ENCODE results near the gene MPDU1.

MPDU1 gene

DNA sequence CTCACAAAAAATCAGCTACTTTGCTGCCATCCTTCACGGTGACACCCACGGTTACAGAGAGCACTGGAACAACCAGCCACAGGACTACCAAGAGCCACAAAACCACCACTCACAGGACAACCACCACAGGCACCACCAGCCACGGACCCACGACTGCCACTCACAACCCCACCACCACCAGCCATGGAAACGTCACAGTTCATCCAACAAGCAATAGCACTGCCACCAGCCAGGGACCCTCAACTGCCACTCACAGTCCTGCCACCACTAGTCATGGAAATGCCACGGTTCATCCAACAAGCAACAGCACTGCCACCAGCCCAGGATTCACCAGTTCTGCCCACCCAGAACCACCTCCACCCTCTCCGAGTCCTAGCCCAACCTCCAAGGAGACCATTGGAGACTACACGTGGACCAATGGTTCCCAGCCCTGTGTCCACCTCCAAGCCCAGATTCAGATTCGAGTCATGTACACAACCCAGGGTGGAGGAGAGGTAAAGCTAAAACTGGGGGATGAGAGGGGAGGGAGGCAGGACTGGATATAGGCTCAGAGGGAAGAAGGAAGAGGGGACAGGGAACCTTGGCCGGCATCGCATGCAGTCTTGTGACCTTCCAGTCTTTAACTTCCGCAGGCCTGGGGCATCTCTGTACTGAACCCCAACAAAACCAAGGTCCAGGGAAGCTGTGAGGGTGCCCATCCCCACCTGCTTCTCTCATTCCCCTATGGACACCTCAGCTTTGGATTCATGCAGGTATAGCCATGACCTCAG lies 3.6 kb upstream of the MPDU1 start:
- Histone ChIP-seq H2AFZ (ENCODE audit: low read depth, low read length) (no peak overlapping the region), H3K27ac (ENCODE audit: low read length) (peak overlapping the region; percentile 69), H3K9me3 (ENCODE audit: insufficient read depth, low read length, severe bottlenecking) (no peaks in the 10 kb centered on the region), H4K20me1 (ENCODE audit: insufficient read depth, low read length) (peaks cover 44% of the 10 kb centered on the region), H3K9ac (ENCODE audit: low read depth, low read length) (peak overlapping the region; percentile 34), H3K4me3 (ENCODE audit: low read depth in 1 of 2, low read length in 2 of 2) (no peak overlapping the region), H3K4me2 (ENCODE audit: insufficient read depth, low read length) (no peak overlapping the region), H3K27me3 (ENCODE audit: insufficient read depth, low read length, poor library complexity) (no peaks in the 10 kb centered on the region), H3K36me3 (ENCODE audit: insufficient read depth, low read length) (peaks cover 66% of the 10 kb centered on the region), H3K4me1 (ENCODE audit: insufficient read depth, low read length) (peaks cover 67% of the 10 kb centered on the region), H3K79me2 (ENCODE audit: insufficient read depth, low read length) (peaks cover 67% of the 10 kb centered on the region)
- TF ChIP-seq, protein P1, sequence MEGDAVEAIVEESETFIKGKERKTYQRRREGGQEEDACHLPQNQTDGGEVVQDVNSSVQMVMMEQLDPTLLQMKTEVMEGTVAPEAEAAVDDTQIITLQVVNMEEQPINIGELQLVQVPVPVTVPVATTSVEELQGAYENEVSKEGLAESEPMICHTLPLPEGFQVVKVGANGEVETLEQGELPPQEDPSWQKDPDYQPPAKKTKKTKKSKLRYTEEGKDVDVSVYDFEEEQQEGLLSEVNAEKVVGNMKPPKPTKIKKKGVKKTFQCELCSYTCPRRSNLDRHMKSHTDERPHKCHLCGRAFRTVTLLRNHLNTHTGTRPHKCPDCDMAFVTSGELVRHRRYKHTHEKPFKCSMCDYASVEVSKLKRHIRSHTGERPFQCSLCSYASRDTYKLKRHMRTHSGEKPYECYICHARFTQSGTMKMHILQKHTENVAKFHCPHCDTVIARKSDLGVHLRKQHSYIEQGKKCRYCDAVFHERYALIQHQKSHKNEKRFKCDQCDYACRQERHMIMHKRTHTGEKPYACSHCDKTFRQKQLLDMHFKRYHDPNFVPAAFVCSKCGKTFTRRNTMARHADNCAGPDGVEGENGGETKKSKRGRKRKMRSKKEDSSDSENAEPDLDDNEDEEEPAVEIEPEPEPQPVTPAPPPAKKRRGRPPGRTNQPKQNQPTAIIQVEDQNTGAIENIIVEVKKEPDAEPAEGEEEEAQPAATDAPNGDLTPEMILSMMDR (IDR thresholded peaks at IDR 0.05; ENCODE audit: borderline replicate concordance, extremely low read depth, low read length, poor library complexity, severe bottlenecking): no peak
- no peak for TF ChIP-seq EZH2 (IDR thresholded peaks at IDR 0.05; ENCODE audit: borderline replicate concordance, low read depth, low read length, severe bottlenecking)
- DNase-seq: peak; percentile 61
- no peak; the same call in 1 of the 3 replicates for ATAC-seq (ENCODE audit: insufficient read depth, low read depth)

- Histone ChIP-seq H3K9ac (ENCODE audit: low read depth, low read length) (no peak overlapping the region), H3K79me2 (ENCODE audit: insufficient read depth, low read length) (peaks cover 67% of the 10 kb centered on the region), H4K20me1 (ENCODE audit: insufficient read depth, low read length) (peaks cover 35% of the 10 kb centered on the region), H3K4me1 (ENCODE audit: insufficient read depth, low read length) (peaks cover 67% of the 10 kb centered on the region), H3K4me3 (ENCODE audit: low read depth in 1 of 2, low read length in 2 of 2) (no peak overlapping the region), H3K9me3 (ENCODE audit: insufficient read depth, low read length, severe bottlenecking) (no peaks in the 10 kb centered on the region), H3K27ac (ENCODE audit: low read length) (0 out of 2 replicates have a peak overlapping the region, but pooled peaks have one; percentile 69), H3K27me3 (ENCODE audit: insufficient read depth, low read length, poor library complexity) (no peaks in the 10 kb centered on the region), H2AFZ (ENCODE audit: low read depth, low read length) (no peak overlapping the region), H3K36me3 (ENCODE audit: insufficient read depth, low read length) (peaks cover 63% of the 10 kb centered on the region), H3K4me2 (ENCODE audit: insufficient read depth, low read length) (no peak overlapping the region)
- ATAC-seq (ENCODE audit: insufficient read depth, low read depth) (no peak), DNase-seq (no peak)
- TF ChIP-seq, protein P1 (IDR thresholded peaks at IDR 0.05; ENCODE audit: borderline replicate concordance, extremely low read depth, low read length, poor library complexity, severe bottlenecking): no peak
- no peak for TF ChIP-seq EZH2 (IDR thresholded peaks at IDR 0.05; ENCODE audit: borderline replicate concordance, low read depth, low read length, severe bottlenecking)
Observed at GRCh38 chr17:7580604-7581575, 2.8 kb upstream of the MPDU1 start.

DNA sequence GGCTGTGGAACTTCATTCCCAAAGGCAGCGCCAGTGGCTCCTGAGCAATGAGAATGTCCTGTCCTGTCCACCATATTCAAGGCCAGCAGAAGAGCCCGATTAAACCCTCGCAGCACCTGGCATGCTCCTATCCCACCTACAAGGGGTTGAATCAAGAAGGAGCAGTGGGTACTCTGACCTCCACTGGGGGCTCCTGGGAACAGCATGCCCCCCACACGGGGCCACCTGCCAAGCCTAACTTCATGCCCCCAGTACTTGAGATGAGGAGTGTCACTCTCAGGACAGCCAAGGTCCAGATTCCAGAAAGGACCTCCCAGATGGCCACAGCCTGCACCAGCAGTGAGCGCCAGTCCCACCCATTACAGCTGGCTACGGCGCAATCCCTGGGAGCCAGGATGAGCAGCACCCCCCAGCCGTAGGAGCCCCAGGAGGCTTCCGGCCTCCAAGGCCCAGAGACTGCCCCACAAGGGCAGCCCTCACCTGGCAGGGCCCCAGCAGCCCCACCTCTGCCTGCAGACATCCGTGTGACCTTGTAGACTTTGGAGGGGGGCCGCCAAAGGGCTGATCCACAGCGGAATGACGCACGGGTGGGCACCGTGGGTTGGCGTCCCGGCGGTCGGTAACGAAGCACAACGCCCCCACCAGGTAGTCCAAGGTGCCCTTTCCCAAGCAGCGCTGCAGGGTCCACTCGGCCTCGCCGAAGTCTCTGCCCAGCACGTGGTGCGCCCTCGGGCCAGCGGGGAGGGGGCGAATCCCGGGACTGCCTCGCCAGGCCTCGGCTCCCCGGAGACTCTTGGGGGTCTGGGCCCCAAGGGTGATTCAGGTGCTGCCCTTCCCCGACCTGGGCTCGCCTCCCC lies 1.0 kb upstream of the MPDU1 start:
- Histone ChIP-seq H3K4me1 (ENCODE audit: insufficient read depth, low read length) (peaks cover 54% of the 10 kb centered on the region), H2AFZ (ENCODE audit: low read depth, low read length) (peak overlapping the region; percentile 74), H3K79me2 (ENCODE audit: insufficient read depth, low read length) (peaks cover 57% of the 10 kb centered on the region), H3K9me3 (ENCODE audit: insufficient read depth, low read length, severe bottlenecking) (no peaks in the 10 kb centered on the region), H3K36me3 (ENCODE audit: insufficient read depth, low read length) (peaks cover 60% of the 10 kb centered on the region), H3K27me3 (ENCODE audit: insufficient read depth, low read length, poor library complexity) (no peaks in the 10 kb centered on the region), H3K4me3 (ENCODE audit: low read depth in 1 of 2, low read length in 2 of 2) (peak overlapping the region; percentile 9 to 87; a peak in 3 of 4 replicates), H3K9ac (ENCODE audit: low read depth, low read length) (peak overlapping the region; percentile 88), H4K20me1 (ENCODE audit: insufficient read depth, low read length) (peaks cover 19% of the 10 kb centered on the region), H3K4me2 (ENCODE audit: insufficient read depth, low read length) (peak overlapping the region; percentile 67), H3K27ac (ENCODE audit: low read length) (peak overlapping the region; percentile 98)
- no peak for DNase-seq
- TF ChIP-seq EZH2 (IDR thresholded peaks at IDR 0.05; ENCODE audit: borderline replicate concordance, low read depth, low read length, severe bottlenecking): no peak
- TF ChIP-seq, protein P1 (IDR thresholded peaks at IDR 0.05; ENCODE audit: borderline replicate concordance, extremely low read depth, low read length, poor library complexity, severe bottlenecking): peak; percentile 28
- no peak for ATAC-seq (ENCODE audit: insufficient read depth, low read depth)

Data from DND-41 (cell line).